ENCODE data around the gene UPF2.

UPF2 gene

DNA sequence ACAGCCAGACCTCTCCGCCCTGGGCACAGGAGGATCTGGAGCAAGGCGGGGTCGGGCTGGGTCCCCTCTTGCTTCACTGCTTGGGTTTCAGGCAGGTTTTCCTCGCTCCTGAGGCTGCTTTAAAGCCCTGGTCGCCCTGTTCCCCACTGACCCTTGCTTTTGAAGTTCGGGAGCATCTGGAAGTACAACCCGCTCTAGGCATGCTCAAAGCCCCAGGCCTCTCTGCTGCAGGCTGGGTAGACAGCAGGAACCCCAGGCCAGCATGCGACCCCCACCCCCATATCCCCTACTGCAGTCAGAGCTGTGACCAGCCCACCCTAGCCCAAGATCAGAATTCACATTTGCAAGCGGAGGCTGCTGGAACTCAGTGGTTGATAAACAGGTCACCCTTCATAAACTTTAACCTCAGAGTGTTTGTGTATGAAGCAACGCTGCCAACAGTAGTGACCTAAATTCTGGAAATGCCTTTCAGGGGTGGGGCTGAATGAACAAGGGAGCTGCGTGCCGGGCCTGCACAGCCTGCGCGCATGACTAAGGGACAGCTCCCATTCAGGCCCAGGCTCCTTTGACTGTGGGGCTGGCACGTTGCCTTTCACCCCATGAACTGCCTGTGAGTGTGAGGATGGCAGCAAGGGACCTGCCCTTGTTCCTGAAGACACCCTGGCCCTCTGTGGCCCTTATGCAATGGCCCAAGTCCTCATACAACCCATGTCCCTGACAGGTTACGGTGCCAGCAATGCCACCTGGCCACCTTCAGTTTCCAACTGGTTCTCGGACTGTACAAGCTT, 166.9 kb downstream of the UPF2 start:
- Histone ChIP-seq H3K36me3 (ENCODE audit: insufficient read depth, low read length) (no peaks in the 10 kb centered on the region), H3K4me1 (ENCODE audit: control insufficient read depth, insufficient read depth, low read length, unreplicated experiment) (peaks cover 22% of the 10 kb centered on the region), H3K4me3 (ENCODE audit: low read depth, low read length) (no peak overlapping the region), H3K27me3 (ENCODE audit: insufficient read depth, low read length) (no peaks in the 10 kb centered on the region), H2AFZ (ENCODE audit: low read length, unreplicated experiment) (peak overlapping the region; percentile 61), H3K27ac (ENCODE audit: low read depth, low read length) (peak overlapping the region; percentile 44), H3K79me2 (ENCODE audit: control insufficient read depth, insufficient read depth, low read length, unreplicated experiment) (no peaks in the 10 kb centered on the region)

DNA sequence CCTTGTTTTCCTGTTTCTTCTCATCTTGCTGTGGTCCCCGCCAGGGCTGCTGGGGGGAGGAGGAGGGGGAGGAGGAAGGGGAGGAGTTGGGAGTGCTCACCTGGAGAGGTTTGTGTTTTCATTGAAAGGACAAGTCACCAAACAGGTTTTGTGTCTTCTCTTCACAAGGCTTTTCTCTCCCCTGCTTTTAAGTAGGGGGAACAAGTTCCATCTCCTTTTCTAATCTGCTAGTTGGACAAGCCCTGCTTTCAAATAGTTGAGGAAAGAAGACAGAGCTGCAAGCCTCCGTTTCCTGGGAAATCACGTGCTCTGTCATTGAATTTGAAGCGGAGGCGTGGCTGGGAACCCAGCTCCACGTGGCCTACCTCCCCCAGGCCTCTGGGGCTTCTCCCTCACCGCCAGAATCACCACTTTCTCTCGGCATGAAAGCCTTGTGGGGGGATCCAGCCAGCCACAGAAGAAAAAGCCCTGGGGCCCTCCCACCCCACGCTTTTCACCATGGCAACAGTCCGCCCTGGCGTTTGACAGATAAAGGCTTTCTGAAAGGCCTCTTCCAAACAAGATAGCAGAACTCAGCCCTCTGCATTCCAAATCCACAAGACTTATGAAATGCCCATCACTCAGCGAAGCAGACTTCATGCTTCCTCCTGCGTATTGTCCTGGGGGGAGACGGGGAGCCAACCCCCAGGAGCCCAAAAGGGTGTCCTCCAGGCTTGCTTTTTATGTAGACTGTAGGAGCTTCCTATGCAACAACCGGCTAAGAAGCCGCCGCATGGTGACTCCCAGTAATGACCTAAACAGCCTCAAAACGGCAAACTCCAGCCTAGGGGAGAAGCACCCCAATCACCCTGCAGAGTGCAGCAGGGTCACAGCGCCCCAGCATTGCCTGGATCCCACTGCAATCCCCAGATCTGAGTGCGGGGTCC, 167.8 kb downstream of the UPF2 start:
- no peak overlapping the region for H3K4me3 ChIP-seq (ENCODE audit: low read depth, low read length)
- H3K36me3 ChIP-seq (ENCODE audit: insufficient read depth, low read length) = no peaks in the 10 kb centered on the region
- H3K27ac ChIP-seq (ENCODE audit: low read depth, low read length) = peak overlapping the region; percentile 24; the same call in 1 of the 2 replicates
- no peaks in the 10 kb centered on the region for H3K79me2 ChIP-seq (ENCODE audit: control insufficient read depth, insufficient read depth, low read length, unreplicated experiment)
- H3K27me3 ChIP-seq (ENCODE audit: insufficient read depth, low read length) = no peaks in the 10 kb centered on the region
- peaks cover 29% of the 10 kb centered on the region for H3K4me1 ChIP-seq (ENCODE audit: control insufficient read depth, insufficient read depth, low read length, unreplicated experiment)
- H2AFZ ChIP-seq (ENCODE audit: low read length, unreplicated experiment) = peak overlapping the region; percentile 73

DNA sequence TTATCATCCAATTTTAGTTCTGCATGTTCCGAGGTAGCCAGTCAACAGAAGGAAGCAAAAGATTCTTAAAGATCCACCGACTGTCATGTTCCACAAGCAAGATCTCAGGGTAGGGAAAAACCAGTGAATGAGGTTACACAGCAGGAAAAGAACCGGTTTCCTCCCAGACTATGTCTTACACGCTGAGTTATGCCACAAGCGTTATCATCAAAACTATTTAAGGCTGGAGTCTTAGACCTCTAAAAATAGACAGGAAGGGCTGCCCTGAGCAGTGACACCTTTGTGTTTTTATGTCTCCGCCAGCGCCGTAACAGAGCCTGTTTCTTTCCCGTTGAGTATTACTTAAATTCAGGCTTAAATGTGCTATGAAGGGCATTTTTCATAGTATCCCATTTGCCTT, 171.1 kb downstream of the UPF2 start:
- Histone ChIP-seq H3K27ac (ENCODE audit: low read depth, low read length) (no peak overlapping the region), H2AFZ (ENCODE audit: low read length, unreplicated experiment) (no peak overlapping the region), H3K4me3 (ENCODE audit: low read depth, low read length) (no peak overlapping the region), H3K79me2 (ENCODE audit: control insufficient read depth, insufficient read depth, low read length, unreplicated experiment) (no peaks in the 10 kb centered on the region), H3K36me3 (ENCODE audit: insufficient read depth, low read length) (no peaks in the 10 kb centered on the region), H3K4me1 (ENCODE audit: control insufficient read depth, insufficient read depth, low read length, unreplicated experiment) (peaks cover 28% of the 10 kb centered on the region), H3K27me3 (ENCODE audit: insufficient read depth, low read length) (no peaks in the 10 kb centered on the region)

DNA sequence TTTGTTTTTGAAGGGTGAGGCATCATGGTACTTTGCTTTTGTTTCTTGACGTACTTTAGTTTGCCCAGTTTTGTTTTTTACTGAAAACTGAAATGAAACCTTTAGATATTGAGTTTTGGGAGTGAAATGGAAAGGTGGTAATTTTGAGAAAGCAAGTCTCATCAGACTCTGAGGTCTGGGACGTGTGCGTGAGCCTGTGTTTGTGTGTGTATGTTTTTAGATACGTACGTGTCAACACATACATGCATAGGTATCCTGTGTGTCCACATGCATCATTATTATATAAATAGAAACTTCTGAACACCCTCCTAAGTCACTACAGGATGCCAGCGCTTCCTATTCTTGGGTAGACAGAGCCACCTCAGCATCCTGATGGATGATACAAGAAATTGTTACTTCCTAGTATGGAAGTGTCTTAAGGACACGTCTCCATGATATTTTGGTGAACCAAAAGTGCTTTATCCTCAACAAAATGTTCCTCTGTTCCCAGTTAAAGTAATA, 171.7 kb downstream of the UPF2 start:
- Histone ChIP-seq H3K4me3 (ENCODE audit: low read depth, low read length) (no peak overlapping the region), H3K27ac (ENCODE audit: low read depth, low read length) (no peak overlapping the region), H3K27me3 (ENCODE audit: insufficient read depth, low read length) (no peaks in the 10 kb centered on the region), H2AFZ (ENCODE audit: low read length, unreplicated experiment) (no peak overlapping the region), H3K79me2 (ENCODE audit: control insufficient read depth, insufficient read depth, low read length, unreplicated experiment) (no peaks in the 10 kb centered on the region), H3K36me3 (ENCODE audit: insufficient read depth, low read length) (no peaks in the 10 kb centered on the region), H3K4me1 (ENCODE audit: control insufficient read depth, insufficient read depth, low read length, unreplicated experiment) (peaks cover 23% of the 10 kb centered on the region)

DNA sequence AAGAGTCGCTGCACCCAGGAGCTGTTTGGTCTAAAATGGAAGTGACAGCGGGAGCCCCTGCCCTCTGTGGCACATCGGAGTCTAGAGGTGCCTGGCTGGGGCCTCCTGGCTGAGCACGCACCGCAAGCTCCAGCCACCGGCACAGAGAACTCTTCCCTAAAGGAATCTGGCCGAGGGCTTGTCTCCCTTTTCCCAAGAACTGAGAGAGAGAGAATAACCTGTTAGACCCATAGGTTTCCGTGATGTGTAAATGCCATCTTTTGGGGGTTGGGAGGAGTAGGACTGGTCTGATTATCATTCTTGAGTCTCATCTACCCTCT, 172.2 kb downstream of the UPF2 start:
- Histone ChIP-seq H3K27me3 (ENCODE audit: insufficient read depth, low read length) (no peaks in the 10 kb centered on the region), H3K27ac (ENCODE audit: low read depth, low read length) (no peak overlapping the region), H3K36me3 (ENCODE audit: insufficient read depth, low read length) (no peaks in the 10 kb centered on the region), H2AFZ (ENCODE audit: low read length, unreplicated experiment) (peak overlapping the region; percentile 57), H3K4me3 (ENCODE audit: low read depth, low read length) (peak overlapping the region; percentile 68), H3K79me2 (ENCODE audit: control insufficient read depth, insufficient read depth, low read length, unreplicated experiment) (no peaks in the 10 kb centered on the region), H3K4me1 (ENCODE audit: control insufficient read depth, insufficient read depth, low read length, unreplicated experiment) (peaks cover 19% of the 10 kb centered on the region)
